ENCODE measurements around the gene LRP11.

DNA sequence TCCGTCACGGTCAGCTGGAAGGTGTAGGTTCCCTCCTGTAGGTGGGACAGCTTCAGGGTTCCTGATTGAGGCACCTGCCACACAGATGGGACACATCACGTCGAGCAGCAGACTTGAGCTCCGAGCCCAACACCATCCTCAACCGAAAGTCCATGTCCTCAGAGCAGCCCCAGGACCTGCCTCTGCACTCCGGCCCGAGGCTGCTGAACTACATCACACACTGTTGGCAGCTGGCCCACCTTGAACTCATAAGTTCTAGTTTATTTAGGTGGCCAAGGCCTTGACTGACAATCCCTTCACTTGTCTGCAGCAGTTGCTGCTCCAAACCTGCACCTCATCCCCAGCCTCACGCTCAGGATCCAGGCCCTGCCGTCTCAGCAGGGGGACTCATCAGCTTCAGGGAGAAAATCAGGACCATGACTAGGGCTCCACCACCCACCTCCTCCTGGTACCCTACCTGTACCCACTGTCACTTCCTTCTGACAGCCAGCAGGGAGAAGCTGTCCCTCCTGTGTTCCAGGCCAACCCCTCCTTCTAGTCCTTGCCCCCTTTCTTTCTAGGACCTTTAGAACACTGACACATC, 21.0 kb downstream of the LRP11 start:
- no peak for TF ChIP-seq POLR2A (IDR thresholded peaks at IDR 0.05; ENCODE audit: low read depth, low read length)
- TF ChIP-seq BRCA1 (IDR thresholded peaks at IDR 0.05; ENCODE audit: low read depth, low read length), result no peak
- TF ChIP-seq MTA3 (IDR thresholded peaks at IDR 0.05; ENCODE audit: borderline replicate concordance, low read length), result no peak
- TF ChIP-seq ZSCAN29 (IDR thresholded peaks at IDR 0.05), result no peak
- TF ChIP-seq, protein P1, sequence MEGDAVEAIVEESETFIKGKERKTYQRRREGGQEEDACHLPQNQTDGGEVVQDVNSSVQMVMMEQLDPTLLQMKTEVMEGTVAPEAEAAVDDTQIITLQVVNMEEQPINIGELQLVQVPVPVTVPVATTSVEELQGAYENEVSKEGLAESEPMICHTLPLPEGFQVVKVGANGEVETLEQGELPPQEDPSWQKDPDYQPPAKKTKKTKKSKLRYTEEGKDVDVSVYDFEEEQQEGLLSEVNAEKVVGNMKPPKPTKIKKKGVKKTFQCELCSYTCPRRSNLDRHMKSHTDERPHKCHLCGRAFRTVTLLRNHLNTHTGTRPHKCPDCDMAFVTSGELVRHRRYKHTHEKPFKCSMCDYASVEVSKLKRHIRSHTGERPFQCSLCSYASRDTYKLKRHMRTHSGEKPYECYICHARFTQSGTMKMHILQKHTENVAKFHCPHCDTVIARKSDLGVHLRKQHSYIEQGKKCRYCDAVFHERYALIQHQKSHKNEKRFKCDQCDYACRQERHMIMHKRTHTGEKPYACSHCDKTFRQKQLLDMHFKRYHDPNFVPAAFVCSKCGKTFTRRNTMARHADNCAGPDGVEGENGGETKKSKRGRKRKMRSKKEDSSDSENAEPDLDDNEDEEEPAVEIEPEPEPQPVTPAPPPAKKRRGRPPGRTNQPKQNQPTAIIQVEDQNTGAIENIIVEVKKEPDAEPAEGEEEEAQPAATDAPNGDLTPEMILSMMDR (IDR thresholded peaks at IDR 0.05 in 2 of 3, conservative IDR thresholded peaks at IDR 0.05 in 1 of 3; ENCODE audit: control insufficient read depth in 2 of 3, extremely low read depth in 1 of 3, insufficient read depth in 1 of 3, low read depth in 3 of 3, low read length in 3 of 3), result no peak
- TF ChIP-seq CBFB (IDR thresholded peaks at IDR 0.05; ENCODE audit: low read depth), result no peak
- no peak for TF ChIP-seq ATF7 (IDR thresholded peaks at IDR 0.05; ENCODE audit: low read depth)
- TF ChIP-seq, protein P2, sequence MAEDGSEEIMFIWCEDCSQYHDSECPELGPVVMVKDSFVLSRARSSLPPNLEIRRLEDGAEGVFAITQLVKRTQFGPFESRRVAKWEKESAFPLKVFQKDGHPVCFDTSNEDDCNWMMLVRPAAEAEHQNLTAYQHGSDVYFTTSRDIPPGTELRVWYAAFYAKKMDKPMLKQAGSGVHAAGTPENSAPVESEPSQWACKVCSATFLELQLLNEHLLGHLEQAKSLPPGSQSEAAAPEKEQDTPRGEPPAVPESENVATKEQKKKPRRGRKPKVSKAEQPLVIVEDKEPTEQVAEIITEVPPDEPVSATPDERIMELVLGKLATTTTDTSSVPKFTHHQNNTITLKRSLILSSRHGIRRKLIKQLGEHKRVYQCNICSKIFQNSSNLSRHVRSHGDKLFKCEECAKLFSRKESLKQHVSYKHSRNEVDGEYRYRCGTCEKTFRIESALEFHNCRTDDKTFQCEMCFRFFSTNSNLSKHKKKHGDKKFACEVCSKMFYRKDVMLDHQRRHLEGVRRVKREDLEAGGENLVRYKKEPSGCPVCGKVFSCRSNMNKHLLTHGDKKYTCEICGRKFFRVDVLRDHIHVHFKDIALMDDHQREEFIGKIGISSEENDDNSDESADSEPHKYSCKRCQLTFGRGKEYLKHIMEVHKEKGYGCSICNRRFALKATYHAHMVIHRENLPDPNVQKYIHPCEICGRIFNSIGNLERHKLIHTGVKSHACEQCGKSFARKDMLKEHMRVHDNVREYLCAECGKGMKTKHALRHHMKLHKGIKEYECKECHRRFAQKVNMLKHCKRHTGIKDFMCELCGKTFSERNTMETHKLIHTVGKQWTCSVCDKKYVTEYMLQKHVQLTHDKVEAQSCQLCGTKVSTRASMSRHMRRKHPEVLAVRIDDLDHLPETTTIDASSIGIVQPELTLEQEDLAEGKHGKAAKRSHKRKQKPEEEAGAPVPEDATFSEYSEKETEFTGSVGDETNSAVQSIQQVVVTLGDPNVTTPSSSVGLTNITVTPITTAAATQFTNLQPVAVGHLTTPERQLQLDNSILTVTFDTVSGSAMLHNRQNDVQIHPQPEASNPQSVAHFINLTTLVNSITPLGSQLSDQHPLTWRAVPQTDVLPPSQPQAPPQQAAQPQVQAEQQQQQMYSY (CRISPR knock-in tag; IDR thresholded peaks at IDR 0.05), result no peak
